ENCODE results near the gene TMEM61. TPM values are rescaled to one million over a fixed set of nuclear protein-coding genes. Genes with fewer than 3 reads are reported as not detected.

Gene TMEM61
- total RNA-seq, 1 experiment from 2014 or later = 0.74 TPM

GRCh38 chr1:54936791-54937190 lies 43.6 kb upstream of the TMEM61 start:
- Mint-ChIP-seq H3K4me1 (peaks cover 34% of the 10 kb centered on the region), H3K4me3 (no peak overlapping the region), H3K27ac (no peak overlapping the region), H3K9me3 (peaks cover 35% of the 10 kb centered on the region), H3K36me3 (peaks cover 22% of the 10 kb centered on the region), H3K27me3 (ENCODE audit: low read depth) (no peaks in the 10 kb centered on the region)
- POLR2A ChIA-PET = interaction anchor here (0.6 kb wide), 1 partner anchor 76 kb away, joined by 5 read pairs; no protein-coding TSS in a partner anchor
- CTCF ChIA-PET = no interaction called here
- DNase-seq (ENCODE audit: low spot score) = no peak
- ATAC-seq = no peak
- TF ChIP-seq, protein P1, sequence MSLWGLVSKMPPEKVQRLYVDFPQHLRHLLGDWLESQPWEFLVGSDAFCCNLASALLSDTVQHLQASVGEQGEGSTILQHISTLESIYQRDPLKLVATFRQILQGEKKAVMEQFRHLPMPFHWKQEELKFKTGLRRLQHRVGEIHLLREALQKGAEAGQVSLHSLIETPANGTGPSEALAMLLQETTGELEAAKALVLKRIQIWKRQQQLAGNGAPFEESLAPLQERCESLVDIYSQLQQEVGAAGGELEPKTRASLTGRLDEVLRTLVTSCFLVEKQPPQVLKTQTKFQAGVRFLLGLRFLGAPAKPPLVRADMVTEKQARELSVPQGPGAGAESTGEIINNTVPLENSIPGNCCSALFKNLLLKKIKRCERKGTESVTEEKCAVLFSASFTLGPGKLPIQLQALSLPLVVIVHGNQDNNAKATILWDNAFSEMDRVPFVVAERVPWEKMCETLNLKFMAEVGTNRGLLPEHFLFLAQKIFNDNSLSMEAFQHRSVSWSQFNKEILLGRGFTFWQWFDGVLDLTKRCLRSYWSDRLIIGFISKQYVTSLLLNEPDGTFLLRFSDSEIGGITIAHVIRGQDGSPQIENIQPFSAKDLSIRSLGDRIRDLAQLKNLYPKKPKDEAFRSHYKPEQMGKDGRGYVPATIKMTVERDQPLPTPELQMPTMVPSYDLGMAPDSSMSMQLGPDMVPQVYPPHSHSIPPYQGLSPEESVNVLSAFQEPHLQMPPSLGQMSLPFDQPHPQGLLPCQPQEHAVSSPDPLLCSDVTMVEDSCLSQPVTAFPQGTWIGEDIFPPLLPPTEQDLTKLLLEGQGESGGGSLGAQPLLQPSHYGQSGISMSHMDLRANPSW (CRISPR knock-in tag; conservative IDR thresholded peaks at IDR 0.05; ENCODE audit: low read depth) = no peak
- TF ChIP-seq, protein P2, sequence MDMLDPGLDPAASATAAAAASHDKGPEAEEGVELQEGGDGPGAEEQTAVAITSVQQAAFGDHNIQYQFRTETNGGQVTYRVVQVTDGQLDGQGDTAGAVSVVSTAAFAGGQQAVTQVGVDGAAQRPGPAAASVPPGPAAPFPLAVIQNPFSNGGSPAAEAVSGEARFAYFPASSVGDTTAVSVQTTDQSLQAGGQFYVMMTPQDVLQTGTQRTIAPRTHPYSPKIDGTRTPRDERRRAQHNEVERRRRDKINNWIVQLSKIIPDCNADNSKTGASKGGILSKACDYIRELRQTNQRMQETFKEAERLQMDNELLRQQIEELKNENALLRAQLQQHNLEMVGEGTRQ (CRISPR knock-in tag; IDR thresholded peaks at IDR 0.05) = no peak
- TF ChIP-seq, protein P3, sequence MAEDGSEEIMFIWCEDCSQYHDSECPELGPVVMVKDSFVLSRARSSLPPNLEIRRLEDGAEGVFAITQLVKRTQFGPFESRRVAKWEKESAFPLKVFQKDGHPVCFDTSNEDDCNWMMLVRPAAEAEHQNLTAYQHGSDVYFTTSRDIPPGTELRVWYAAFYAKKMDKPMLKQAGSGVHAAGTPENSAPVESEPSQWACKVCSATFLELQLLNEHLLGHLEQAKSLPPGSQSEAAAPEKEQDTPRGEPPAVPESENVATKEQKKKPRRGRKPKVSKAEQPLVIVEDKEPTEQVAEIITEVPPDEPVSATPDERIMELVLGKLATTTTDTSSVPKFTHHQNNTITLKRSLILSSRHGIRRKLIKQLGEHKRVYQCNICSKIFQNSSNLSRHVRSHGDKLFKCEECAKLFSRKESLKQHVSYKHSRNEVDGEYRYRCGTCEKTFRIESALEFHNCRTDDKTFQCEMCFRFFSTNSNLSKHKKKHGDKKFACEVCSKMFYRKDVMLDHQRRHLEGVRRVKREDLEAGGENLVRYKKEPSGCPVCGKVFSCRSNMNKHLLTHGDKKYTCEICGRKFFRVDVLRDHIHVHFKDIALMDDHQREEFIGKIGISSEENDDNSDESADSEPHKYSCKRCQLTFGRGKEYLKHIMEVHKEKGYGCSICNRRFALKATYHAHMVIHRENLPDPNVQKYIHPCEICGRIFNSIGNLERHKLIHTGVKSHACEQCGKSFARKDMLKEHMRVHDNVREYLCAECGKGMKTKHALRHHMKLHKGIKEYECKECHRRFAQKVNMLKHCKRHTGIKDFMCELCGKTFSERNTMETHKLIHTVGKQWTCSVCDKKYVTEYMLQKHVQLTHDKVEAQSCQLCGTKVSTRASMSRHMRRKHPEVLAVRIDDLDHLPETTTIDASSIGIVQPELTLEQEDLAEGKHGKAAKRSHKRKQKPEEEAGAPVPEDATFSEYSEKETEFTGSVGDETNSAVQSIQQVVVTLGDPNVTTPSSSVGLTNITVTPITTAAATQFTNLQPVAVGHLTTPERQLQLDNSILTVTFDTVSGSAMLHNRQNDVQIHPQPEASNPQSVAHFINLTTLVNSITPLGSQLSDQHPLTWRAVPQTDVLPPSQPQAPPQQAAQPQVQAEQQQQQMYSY (CRISPR knock-in tag; IDR thresholded peaks at IDR 0.05) = no peak
- no peak for TF ChIP-seq KAT7 (CRISPR knock-in tag; IDR thresholded peaks at IDR 0.05; ENCODE audit: borderline replicate concordance)
- no peak for TF ChIP-seq CBFB (CRISPR knock-in tag; IDR thresholded peaks at IDR 0.05; ENCODE audit: low read depth)
- no peak for TF ChIP-seq JUN (CRISPR knock-in tag; IDR thresholded peaks at IDR 0.05)
- TF ChIP-seq, protein P4, sequence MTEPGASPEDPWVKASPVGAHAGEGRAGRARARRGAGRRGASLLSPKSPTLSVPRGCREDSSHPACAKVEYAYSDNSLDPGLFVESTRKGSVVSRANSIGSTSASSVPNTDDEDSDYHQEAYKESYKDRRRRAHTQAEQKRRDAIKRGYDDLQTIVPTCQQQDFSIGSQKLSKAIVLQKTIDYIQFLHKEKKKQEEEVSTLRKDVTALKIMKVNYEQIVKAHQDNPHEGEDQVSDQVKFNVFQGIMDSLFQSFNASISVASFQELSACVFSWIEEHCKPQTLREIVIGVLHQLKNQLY (CRISPR knock-in tag; IDR thresholded peaks at IDR 0.05) = no peak
- no peak for TF ChIP-seq SOX15 (CRISPR knock-in tag; IDR thresholded peaks at IDR 0.05)

GRCh38 chr1:54937469-54937868 lies 43.0 kb upstream of the TMEM61 start:
- Mint-ChIP-seq H3K9me3 (peaks cover 39% of the 10 kb centered on the region), H3K4me1 (peaks cover 34% of the 10 kb centered on the region), H3K27ac (no peak overlapping the region), H3K36me3 (peaks cover 23% of the 10 kb centered on the region), H3K4me3 (no peak overlapping the region), H3K27me3 (ENCODE audit: low read depth) (no peaks in the 10 kb centered on the region)
- TF ChIP-seq SOX15 (CRISPR knock-in tag; IDR thresholded peaks at IDR 0.05) (no peak), TEAD4 (CRISPR knock-in tag; IDR thresholded peaks at IDR 0.05) (no peak), E2F4 (CRISPR knock-in tag; IDR thresholded peaks at IDR 0.05; ENCODE audit: borderline replicate concordance, low read depth) (no peak), IRF2 (CRISPR knock-in tag; IDR thresholded peaks at IDR 0.05; ENCODE audit: borderline replicate concordance, low read depth) (no peak), ZNF232 (CRISPR knock-in tag; IDR thresholded peaks at IDR 0.05) (no peak), ZNF219 (CRISPR knock-in tag; IDR thresholded peaks at IDR 0.05; ENCODE audit: borderline replicate concordance) (no peak), CREB1 (CRISPR knock-in tag; IDR thresholded peaks at IDR 0.05) (no peak), ZNF423 (CRISPR knock-in tag; IDR thresholded peaks at IDR 0.05) (no peak), JAZF1 (CRISPR knock-in tag; IDR thresholded peaks at IDR 0.05) (no peak), SP1 (CRISPR knock-in tag; conservative IDR thresholded peaks at IDR 0.05) (no peak), TCF7 (CRISPR knock-in tag; IDR thresholded peaks at IDR 0.05; ENCODE audit: low read depth) (no peak), JUN (CRISPR knock-in tag; IDR thresholded peaks at IDR 0.05) (no peak), FOXP4 (CRISPR knock-in tag; IDR thresholded peaks at IDR 0.05) (no peak), EMX1 (CRISPR knock-in tag; IDR thresholded peaks at IDR 0.05) (no peak)
- TF ChIP-seq, protein P5, sequence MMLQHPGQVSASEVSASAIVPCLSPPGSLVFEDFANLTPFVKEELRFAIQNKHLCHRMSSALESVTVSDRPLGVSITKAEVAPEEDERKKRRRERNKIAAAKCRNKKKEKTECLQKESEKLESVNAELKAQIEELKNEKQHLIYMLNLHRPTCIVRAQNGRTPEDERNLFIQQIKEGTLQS (CRISPR knock-in tag; conservative IDR thresholded peaks at IDR 0.05) = no peak
- TF ChIP-seq, protein P6, sequence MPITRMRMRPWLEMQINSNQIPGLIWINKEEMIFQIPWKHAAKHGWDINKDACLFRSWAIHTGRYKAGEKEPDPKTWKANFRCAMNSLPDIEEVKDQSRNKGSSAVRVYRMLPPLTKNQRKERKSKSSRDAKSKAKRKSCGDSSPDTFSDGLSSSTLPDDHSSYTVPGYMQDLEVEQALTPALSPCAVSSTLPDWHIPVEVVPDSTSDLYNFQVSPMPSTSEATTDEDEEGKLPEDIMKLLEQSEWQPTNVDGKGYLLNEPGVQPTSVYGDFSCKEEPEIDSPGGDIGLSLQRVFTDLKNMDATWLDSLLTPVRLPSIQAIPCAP (CRISPR knock-in tag; IDR thresholded peaks at IDR 0.05) = no peak
- POLR2A ChIA-PET = no interaction called here
- CTCF ChIA-PET = interaction anchor here (0.8 to 16.5 kb wide), 6 partner anchors 9 to 97 kb away, joined by 3 to 632 read pairs (median 3); no protein-coding TSS in a partner anchor
- ATAC-seq (peak; percentile 55), DNase-seq (ENCODE audit: low spot score) (no peak)
